Effector memory CD8-positive, alpha-beta T cell (primary cell): ENCODE results near the gene PRKACB.
"Not testable (repeated sequence)": the region's sequence is repeated elsewhere in the genome, so short reads cannot be mapped to it uniquely, and the experiment has no call there.

ENCODE experiments used
- ATAC-seq: fragments of 150-1000 bp; cut with Tn5 transposase; replicated peaks from 2 replicates; pipeline ENCODE4 v1.10.0; 2021; ENCODE audit warnings: mild to moderate bottlenecking, moderate library complexity
- DNase-seq, 3 experiments: peaks; one replicate each; pipeline ENCODE4 v3.0.0; 2021
- H3K27ac Mint-ChIP-seq, 2 donors: one replicate each; pipeline ENCODE4 v1.8.0; 2022; ENCODE audit warnings: mild to moderate bottlenecking in 2 of 2, mixed read lengths in 2 of 2, moderate library complexity in 2 of 2
- H3K27me3 Mint-ChIP-seq, 2 donors: one replicate each; pipeline ENCODE4 v1.8.0; 2022; ENCODE audit warnings: mixed read lengths in 2 of 2
- H3K36me3 Mint-ChIP-seq: one replicate; pipeline ENCODE4 v1.8.0; 2022; ENCODE audit warnings: mild to moderate bottlenecking, moderate library complexity, mixed read lengths; ENCODE audit not compliant: insufficient read depth
- H3K4me1 Mint-ChIP-seq, 2 donors: one replicate each; pipeline ENCODE4 v1.8.0; 2022; ENCODE audit warnings: low read depth in 2 of 2, mixed read lengths in 2 of 2
- H3K4me3 Mint-ChIP-seq, 2 donors: one replicate each; pipeline ENCODE4 v1.8.0; 2022; ENCODE audit warnings: mild to moderate bottlenecking in 2 of 2, mixed read lengths in 2 of 2, moderate library complexity in 2 of 2
- H3K9me3 Mint-ChIP-seq, 2 donors: one replicate each; pipeline ENCODE4 v1.8.0; 2022; ENCODE audit warnings: mixed read lengths in 2 of 2
- total RNA-seq, 9 experiments: gene quantifications; one replicate each; lab custom pipeline; 2026; lab: John Stamatoyannopoulos, UW

Gene PRKACB
- total RNA-seq, result 29.2 to 295 (median 122) reads per million in 9 experiments

DNA sequence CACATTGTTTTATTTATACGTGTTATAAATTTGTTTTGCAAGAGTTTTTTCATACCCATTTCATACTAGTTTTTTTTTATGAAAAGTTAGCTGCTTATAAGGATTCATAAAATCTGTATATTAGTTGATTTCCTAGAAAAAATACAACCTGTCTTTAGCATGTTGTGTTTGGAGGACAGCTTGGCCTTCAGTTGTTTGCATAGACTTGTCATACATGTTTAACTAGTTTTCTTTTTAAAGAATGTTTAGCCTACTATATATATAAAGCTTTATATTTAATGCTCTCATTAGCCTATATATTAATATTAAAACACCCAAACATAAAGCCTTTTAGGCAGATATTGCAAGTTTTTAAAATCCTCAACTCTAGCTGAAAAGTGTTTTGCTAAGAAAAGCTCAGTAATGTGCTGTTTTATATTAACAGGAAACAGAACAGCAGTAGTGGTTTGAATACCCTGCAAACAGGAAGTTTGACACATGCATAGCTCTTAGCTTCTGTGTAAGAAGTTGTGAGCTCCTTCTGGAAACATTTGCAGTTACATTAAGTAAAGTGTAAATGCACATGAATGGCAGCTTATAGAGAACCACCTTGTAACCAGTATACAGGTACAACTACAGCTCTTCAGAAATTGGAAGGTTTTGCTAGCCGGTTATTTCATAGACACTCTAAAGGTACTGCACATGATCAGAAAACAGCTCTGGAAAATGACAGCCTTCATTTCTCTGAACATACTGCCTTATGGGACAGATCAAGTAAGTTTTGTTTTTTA, at the start of gene PRKACB:
Gene PRKACB (plus strand): TSS at position 476 of the 770 bp plus-strand sequence. CDS start 91 bp downstream, at position 567.
- DNase-seq, result peak; percentile 6 to 23 (median 13)
- Mint-ChIP-seq H3K4me3 (peak within 1 kb of the TSS; percentile 87 to 94), H3K4me1 (peaks cover 16 to 22% of the 10 kb centered on the region in 2 donors), H3K9me3 (no peaks in the 10 kb centered on the region), H3K27me3 (no peaks in the 10 kb centered on the region), H3K27ac (peak within 1 kb of the TSS; percentile 94 to 97), H3K36me3 (peaks cover 10% of the 10 kb centered on the region)
- peak; percentile 93 for ATAC-seq

DNA sequence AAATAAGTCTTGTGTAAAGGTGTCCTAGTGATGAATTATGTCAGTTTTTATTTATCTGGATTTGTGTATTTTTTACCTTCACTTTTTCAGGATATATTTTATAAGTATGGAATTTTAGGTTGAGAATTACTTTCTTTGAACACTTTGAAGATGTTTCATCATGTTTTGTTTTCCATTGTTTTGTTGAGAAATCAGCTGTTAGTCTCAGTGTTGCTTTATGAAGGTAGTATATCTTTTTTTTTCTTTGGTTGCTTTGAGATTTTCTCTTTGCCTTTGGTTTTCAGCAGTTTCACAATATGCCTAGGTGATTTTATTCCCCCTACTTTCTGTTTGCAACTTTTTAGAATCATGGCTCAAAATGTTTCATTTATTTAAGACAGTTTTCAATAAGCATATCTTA, 48.8 kb upstream of the PRKACB start:
- no peak overlapping the region for H3K4me3 Mint-ChIP-seq
- no peaks in the 10 kb centered on the region for H3K27me3 Mint-ChIP-seq
- H3K27ac Mint-ChIP-seq, result no peak overlapping the region
- no peaks in the 10 kb centered on the region for H3K36me3 Mint-ChIP-seq
- ATAC-seq, result no peak
- H3K9me3 Mint-ChIP-seq, result no peaks in the 10 kb centered on the region
- H3K4me1 Mint-ChIP-seq, result peaks cover 7% of the 10 kb centered on the region in 2 donors
- no peak for DNase-seq

- H3K27ac Mint-ChIP-seq, result no peak overlapping the region
These were observed 47.9 kb upstream of the PRKACB start for GRCh38 chr1:84096176-84096575.

DNA sequence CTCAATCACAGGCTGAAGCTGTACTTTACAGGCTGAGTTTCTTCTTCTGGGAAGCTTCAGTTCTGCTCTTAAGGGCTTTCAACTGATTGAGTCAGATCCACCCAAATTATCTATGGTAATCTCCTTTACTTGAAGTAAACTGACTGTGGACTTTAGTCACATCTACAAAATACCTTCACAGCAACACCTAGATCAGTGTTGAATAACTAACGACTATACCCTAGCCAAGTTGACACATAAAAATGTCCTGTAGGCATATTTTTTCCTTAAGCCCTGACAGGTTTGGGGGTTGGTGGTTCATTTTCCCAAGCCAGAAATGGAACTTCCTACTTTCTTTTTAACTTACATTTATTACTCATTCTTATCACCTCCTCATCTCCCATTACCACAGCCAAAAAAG, 42.9 kb upstream of the PRKACB start:
- Mint-ChIP-seq H3K36me3 (no peaks in the 10 kb centered on the region), H3K9me3 (no peaks in the 10 kb centered on the region), H3K4me3 (no peak overlapping the region), H3K27me3 (no peaks in the 10 kb centered on the region), H3K4me1 (peaks cover 0 to 5% of the 10 kb centered on the region in 2 donors), H3K27ac (peak overlapping the region in 1 of 2 donors; percentile 64)
- no peak for DNase-seq
- no peak for ATAC-seq

More at GRCh38 chr1:84096176-84096575, 47.9 kb upstream of the PRKACB start:
- Mint-ChIP-seq H3K9me3 (no peaks in the 10 kb centered on the region), H3K4me1 (peaks cover 5 to 7% of the 10 kb centered on the region in 2 donors), H3K4me3 (no peak overlapping the region), H3K36me3 (no peaks in the 10 kb centered on the region), H3K27me3 (no peaks in the 10 kb centered on the region)
- ATAC-seq, result no peak
- no peak for DNase-seq

DNA sequence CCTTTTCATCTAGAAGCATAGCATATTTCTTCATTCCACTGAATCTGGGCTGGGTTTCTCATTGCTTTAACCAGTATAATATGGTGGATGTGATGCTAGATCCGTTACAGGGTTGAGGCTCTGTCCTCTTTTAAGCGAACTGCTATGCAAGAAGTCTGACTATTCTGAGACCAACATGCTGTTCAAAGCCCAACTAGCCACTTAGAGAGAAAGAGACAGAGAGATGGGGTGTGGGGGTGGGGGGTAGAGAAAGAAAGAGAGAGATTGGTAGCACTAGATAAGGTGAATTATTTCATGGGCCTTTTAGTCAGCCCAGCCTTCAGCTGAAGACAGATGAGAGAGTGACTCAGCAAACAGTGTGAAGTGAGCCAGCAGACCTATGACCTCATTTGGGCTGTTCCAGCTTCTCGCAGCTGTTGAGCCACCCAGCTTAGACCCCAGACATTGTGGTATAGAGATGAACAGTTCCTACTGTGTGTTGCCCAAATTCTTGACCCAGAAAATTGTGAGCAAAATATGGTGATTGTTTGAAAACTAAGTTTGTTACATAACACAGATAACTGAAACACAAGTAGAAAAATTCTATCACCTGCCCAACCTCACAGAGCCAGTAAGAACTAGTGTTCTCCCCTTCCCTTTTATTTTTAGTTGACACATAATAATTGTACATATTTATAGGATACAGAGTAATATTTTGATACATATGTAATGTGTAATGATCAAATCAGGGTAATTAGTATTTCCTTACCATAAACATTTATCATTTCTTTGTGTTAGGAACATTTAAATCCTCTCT, 40.7 kb upstream of the PRKACB start:
- Mint-ChIP-seq H3K9me3 (peaks cover 0 to 3% of the 10 kb centered on the region in 2 donors), H3K4me3 (no peak overlapping the region), H3K4me1 (peaks cover 0 to 5% of the 10 kb centered on the region in 2 donors), H3K27me3 (no peaks in the 10 kb centered on the region), H3K27ac (peak overlapping the region in 1 of 2 donors; percentile 15), H3K36me3 (no peaks in the 10 kb centered on the region)
- ATAC-seq, result peak; percentile 52
- DNase-seq, result no peak

DNA sequence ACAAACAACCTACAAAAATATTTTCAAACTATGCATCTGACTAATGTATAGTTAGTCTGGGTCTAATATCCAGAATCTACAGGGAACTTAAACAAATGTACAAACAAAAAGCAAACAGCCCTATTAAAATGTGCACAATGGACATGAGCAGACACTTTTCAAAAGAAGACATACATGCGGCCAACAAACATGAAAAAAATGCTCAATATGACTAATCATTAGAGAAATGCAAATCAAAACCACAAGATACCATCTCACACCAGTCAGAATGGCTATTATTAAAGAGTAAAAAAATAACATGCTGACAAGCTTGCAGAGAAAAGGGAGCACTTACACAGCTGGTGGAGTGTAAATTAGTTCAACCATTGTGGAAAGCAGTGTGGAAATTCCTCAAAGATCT, 36.5 kb upstream of the PRKACB start:
- H3K27me3 Mint-ChIP-seq, H3K9me3 Mint-ChIP-seq, DNase-seq, ATAC-seq, H3K36me3 Mint-ChIP-seq, H3K4me3 Mint-ChIP-seq: not testable (repeated sequence)
- Mint-ChIP-seq H3K27ac (peak overlapping the region in 1 of 2 donors; percentile 9), H3K4me1 (peaks cover 0 to 10% of the 10 kb centered on the region in 2 donors)

DNA sequence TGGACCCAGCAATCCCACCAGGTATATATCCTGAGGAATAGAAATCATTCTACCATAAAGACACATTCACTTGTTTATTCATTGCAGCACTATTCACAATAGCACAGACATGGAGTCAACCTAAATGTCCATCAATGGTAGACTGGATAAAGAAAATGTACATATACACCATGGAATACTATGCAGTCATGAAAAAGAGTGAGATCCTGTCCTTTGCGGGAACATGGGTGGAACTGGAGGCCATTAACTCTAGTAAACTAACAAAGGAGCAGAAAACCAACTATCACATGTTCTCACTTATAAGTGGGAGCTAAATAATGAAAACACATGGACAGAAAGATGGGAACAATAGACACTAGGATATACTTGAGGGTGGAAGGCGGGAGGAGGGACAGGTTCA, 36.1 kb upstream of the PRKACB start:
- H3K4me3 Mint-ChIP-seq, result no peak overlapping the region

GRCh38 chr1:84108900-84109578, 35.0 kb upstream of the PRKACB start:
- no peaks in the 10 kb centered on the region for H3K27me3 Mint-ChIP-seq
- peaks cover 0 to 5% of the 10 kb centered on the region in 2 donors for H3K4me1 Mint-ChIP-seq
- ATAC-seq (no peak), DNase-seq (no peak)
- no peaks in the 10 kb centered on the region for H3K36me3 Mint-ChIP-seq
- H3K9me3 Mint-ChIP-seq, result peaks cover 0 to 3% of the 10 kb centered on the region in 2 donors
- H3K27ac Mint-ChIP-seq, result no peak overlapping the region
- H3K4me3 Mint-ChIP-seq, result no peak overlapping the region

More for the DNA sequence above, 36.1 kb upstream of the PRKACB start:
- Mint-ChIP-seq H3K9me3 (peaks cover 0 to 3% of the 10 kb centered on the region in 2 donors), H3K4me1 (peaks cover 0 to 10% of the 10 kb centered on the region in 2 donors), H3K27me3 (no peaks in the 10 kb centered on the region), H3K27ac (no peak overlapping the region), H3K36me3 (no peaks in the 10 kb centered on the region)
- ATAC-seq, result no peak
- DNase-seq, result no peak

GRCh38 chr1:84110629-84111028, 33.4 kb upstream of the PRKACB start:
- H3K4me1 Mint-ChIP-seq, result peaks cover 0 to 5% of the 10 kb centered on the region in 2 donors
- DNase-seq (no peak), ATAC-seq (no peak)
- peaks cover 0 to 3% of the 10 kb centered on the region in 2 donors for H3K9me3 Mint-ChIP-seq
- no peaks in the 10 kb centered on the region for H3K36me3 Mint-ChIP-seq
- no peaks in the 10 kb centered on the region for H3K27me3 Mint-ChIP-seq
- no peak overlapping the region for H3K4me3 Mint-ChIP-seq
- no peak overlapping the region for H3K27ac Mint-ChIP-seq

DNA sequence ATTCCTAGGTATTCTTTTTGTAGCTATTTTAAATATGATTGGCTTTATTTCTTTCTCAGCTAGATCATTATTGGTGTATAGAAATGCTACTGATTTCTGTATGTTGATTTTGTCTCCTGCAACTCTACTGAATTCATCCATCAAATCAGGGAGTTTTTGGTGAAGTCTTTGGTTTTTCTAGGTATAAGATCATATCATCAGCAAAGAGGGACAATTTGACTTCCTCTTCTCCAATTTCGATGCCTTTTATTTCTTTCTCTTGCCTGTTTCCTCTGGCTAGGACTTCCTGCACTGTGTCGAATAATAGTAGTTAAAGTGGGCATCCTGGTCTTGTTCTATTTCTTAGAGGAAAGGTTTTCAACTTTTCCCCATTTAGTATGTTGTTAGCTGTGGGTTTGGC, 27.5 kb upstream of the PRKACB start:
- H3K27me3 Mint-ChIP-seq, result no peaks in the 10 kb centered on the region
- no peak for ATAC-seq
- H3K27ac Mint-ChIP-seq, result no peak overlapping the region

DNA sequence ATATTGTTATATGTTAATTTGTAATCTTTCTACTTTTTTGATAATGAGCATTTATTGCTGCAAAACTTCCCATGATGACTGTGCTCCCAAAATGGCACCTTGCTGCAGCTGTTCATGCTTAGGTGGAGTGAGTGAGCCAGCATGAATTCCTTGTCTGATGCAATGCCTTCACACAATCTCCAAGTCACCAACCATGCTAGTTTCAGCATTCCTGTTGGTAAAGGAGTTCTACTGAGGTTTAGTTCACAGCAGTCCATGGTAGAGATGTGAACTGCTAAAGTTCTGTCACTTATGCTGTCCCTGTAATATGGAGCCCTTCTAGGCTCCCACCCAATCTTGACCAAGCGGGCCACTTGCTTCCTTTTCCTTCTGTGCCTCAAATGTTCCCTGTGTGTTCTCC, 26.2 kb upstream of the PRKACB start:
- Mint-ChIP-seq H3K36me3 (no peaks in the 10 kb centered on the region), H3K27me3 (no peaks in the 10 kb centered on the region), H3K9me3 (no peaks in the 10 kb centered on the region), H3K4me3 (no peak overlapping the region), H3K4me1 (peaks cover 5 to 7% of the 10 kb centered on the region in 2 donors), H3K27ac (no peak overlapping the region)
- no peak for DNase-seq
- ATAC-seq, result no peak

More for the DNA sequence above, 27.5 kb upstream of the PRKACB start:
- H3K4me1 Mint-ChIP-seq, result peaks cover 5 to 7% of the 10 kb centered on the region in 2 donors
- DNase-seq, result no peak
- H3K4me3 Mint-ChIP-seq, result no peak overlapping the region
- H3K36me3 Mint-ChIP-seq, result no peaks in the 10 kb centered on the region
- no peaks in the 10 kb centered on the region for H3K9me3 Mint-ChIP-seq

DNA sequence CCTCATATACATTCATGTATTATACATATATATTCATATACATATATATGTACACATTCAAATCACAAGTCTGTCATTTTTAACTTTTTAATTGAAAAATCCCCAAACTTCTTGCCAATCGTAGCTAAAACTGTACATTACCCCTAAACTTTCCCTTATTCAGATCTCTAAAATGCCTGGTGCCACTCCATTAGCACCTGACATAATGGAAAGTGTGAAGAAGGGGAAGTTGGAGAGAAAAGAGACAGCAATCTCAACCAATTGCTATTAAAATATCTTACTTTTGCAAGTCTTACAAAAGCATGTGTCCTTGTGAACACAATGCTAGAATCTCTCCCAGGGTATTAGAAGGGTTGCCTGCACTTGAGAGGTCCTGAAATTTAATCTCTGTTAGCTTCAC, 22.7 kb upstream of the PRKACB start:
- Mint-ChIP-seq H3K9me3 (no peaks in the 10 kb centered on the region), H3K4me3 (no peak overlapping the region), H3K36me3 (no peaks in the 10 kb centered on the region), H3K4me1 (peaks cover 5 to 7% of the 10 kb centered on the region in 2 donors), H3K27me3 (no peaks in the 10 kb centered on the region), H3K27ac (no peak overlapping the region)
- DNase-seq, result no peak
- no peak for ATAC-seq

DNA sequence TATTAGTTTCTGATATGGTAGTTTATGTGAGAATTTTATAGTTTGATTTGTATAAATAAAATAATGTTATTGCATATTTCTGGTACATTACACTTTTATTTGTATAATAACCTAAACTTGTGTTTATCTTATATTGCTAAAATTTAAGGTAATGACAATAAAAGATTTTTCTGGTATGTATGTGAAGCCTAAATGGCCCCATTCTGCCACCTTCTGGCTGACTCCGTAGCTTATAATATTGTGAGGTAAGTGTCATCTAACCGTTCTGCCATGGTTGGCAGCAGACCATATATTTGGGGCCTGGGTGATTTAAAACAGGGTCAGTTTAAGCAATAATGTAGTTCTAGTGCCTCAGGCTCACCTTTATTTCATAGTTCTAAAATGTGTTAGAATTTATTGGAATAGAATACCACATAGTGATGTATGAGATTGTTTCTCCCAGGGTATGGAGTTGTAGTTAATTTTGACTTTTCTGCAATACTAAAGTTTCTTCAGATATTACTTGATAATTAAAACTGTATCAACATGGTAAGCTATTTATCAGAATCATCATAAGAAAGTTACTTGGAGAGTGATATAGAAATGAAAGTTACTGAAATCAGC, 21.2 kb upstream of the PRKACB start:
- H3K27me3 Mint-ChIP-seq, result no peaks in the 10 kb centered on the region
- peak; percentile 37 to 55 (median 45) for DNase-seq
- peak; percentile 64 for ATAC-seq
- H3K4me1 Mint-ChIP-seq, result no peaks in the 10 kb centered on the region
- no peak overlapping the region for H3K4me3 Mint-ChIP-seq
- no peaks in the 10 kb centered on the region for H3K36me3 Mint-ChIP-seq
- no peaks in the 10 kb centered on the region for H3K9me3 Mint-ChIP-seq
- no peak overlapping the region for H3K27ac Mint-ChIP-seq
